Measurements from ENCODE around the gene PRMT7.

The PRMT7 gene

GRCh38 chr16:68376590-68376989 is 65.8 kb downstream of the PRMT7 start:
- no peak for DNase-seq (ENCODE audit: low spot score)

GRCh38 chr16:68377221-68377620 is 66.4 kb downstream of the PRMT7 start:
- DNase-seq (ENCODE audit: low spot score): no peak

- no peak for DNase-seq (ENCODE audit: low spot score)
Observed at GRCh38 chr16:68377667-68378393, 67.0 kb downstream of the PRMT7 start.

- no peak for DNase-seq (ENCODE audit: low spot score)
Observed at GRCh38 chr16:68378436-68379415, 67.9 kb downstream of the PRMT7 start.

GRCh38 chr16:68379472-68380347 is 68.9 kb downstream of the PRMT7 start:
- no peak for DNase-seq (ENCODE audit: low spot score)

GRCh38 chr16:68380348-68380670 is 69.5 kb downstream of the PRMT7 start:
- no peak for DNase-seq (ENCODE audit: low spot score)

- DNase-seq (ENCODE audit: low spot score): no peak
Observed at GRCh38 chr16:68380676-68381362, 70.0 kb downstream of the PRMT7 start.

GRCh38 chr16:68381363-68381724 is 70.5 kb downstream of the PRMT7 start:
- DNase-seq (ENCODE audit: low spot score): no peak

GRCh38 chr16:68382296-68382718 is 71.5 kb downstream of the PRMT7 start:
- peak; percentile 73 for DNase-seq (ENCODE audit: low spot score)

- DNase-seq (ENCODE audit: low spot score): no peak
Observed at GRCh38 chr16:68383858-68384257, 73.0 kb downstream of the PRMT7 start.

GRCh38 chr16:68384288-68385161 is 73.7 kb downstream of the PRMT7 start:
- no peak for DNase-seq (ENCODE audit: low spot score)

- no peak for DNase-seq (ENCODE audit: low spot score)
Observed at GRCh38 chr16:68385371-68385770, 74.6 kb downstream of the PRMT7 start.

- no peak for DNase-seq (ENCODE audit: low spot score)
Observed at GRCh38 chr16:68386628-68387027, 75.8 kb downstream of the PRMT7 start.

GRCh38 chr16:68387301-68387700 is 76.5 kb downstream of the PRMT7 start:
- no peak for DNase-seq (ENCODE audit: low spot score)

- DNase-seq (ENCODE audit: low spot score): no peak
Observed at GRCh38 chr16:68388124-68388523, 77.3 kb downstream of the PRMT7 start.

GRCh38 chr16:68389006-68389405 is 78.2 kb downstream of the PRMT7 start:
- DNase-seq (ENCODE audit: low spot score): no peak

GRCh38 chr16:68389750-68390371 is 79.0 kb downstream of the PRMT7 start:
- DNase-seq (ENCODE audit: low spot score): no peak

GRCh38 chr16:68393333-68393732 is 82.5 kb downstream of the PRMT7 start:
- no peak for DNase-seq (ENCODE audit: low spot score)

- DNase-seq (ENCODE audit: low spot score): no peak
Observed at GRCh38 chr16:68395167-68395786, 84.5 kb downstream of the PRMT7 start.

GRCh38 chr16:68395815-68396214 is 85.0 kb downstream of the PRMT7 start:
- DNase-seq (ENCODE audit: low spot score): no peak

Data from germinal center (tissue), 1 donor.